Measurements from ENCODE around the gene CCDC73. TPM values are rescaled to one million over a fixed set of nuclear protein-coding genes. Genes with fewer than 3 reads are reported as not detected.
A peak's percentile ranks its signal among the peaks of the same experiment; 100 is the strongest.
"Not testable (repeated sequence)": the region's sequence is repeated elsewhere in the genome, so short reads cannot be mapped to it uniquely, and the experiment has no call there.

Gene CCDC73
- total and polyA plus RNA-seq, 3 experiments from 2014 or later: not detected

- POLR2A ChIA-PET: no interaction called here
Observed at GRCh38 chr11:32792111-32792947, 2.1 kb downstream of the CCDC73 start.

GRCh38 chr11:32790916-32791315 is 3.5 kb downstream of the CCDC73 start:
- ChIA-PET CTCF (interaction anchor here (1.2 kb wide), 1 partner anchor 467 kb away, joined by 3 read pairs; no protein-coding TSS in a partner anchor), POLR2A (no interaction called here)
- Mint-ChIP-seq H3K4me1 (peaks cover 4 to 11% (median 9%) of the 10 kb centered on the region in 3 donors), H3K27me3 (peaks cover 15 to 18% of the 10 kb centered on the region in 2 donors), H3K27ac (no peak overlapping the region), H3K36me3 (no peaks in the 10 kb centered on the region), H3K9me3 (no peaks in the 10 kb centered on the region), H3K4me3 (no peak overlapping the region)
- no peak for DNase-seq
- no peak overlapping the region for H3K4me3 ChIP-seq (ENCODE audit: low read length)
- no peaks in the 10 kb centered on the region for H3K27me3 ChIP-seq (ENCODE audit: insufficient read depth, low read length, poor library complexity, severe bottlenecking)
- H3K9me3 ChIP-seq (ENCODE audit: low read length): no peaks in the 10 kb centered on the region
- H3K36me3 ChIP-seq (ENCODE audit: insufficient read depth, low read length): no peaks in the 10 kb centered on the region
- no peak overlapping the region for H3K27ac ChIP-seq (ENCODE audit: low read depth, low read length)
- H3K4me1 ChIP-seq (ENCODE audit: insufficient read depth, low read length): peaks cover 3% of the 10 kb centered on the region

More at GRCh38 chr11:32792111-32792947, 2.1 kb downstream of the CCDC73 start:
- CTCF ChIA-PET: interaction anchor here (0.6 to 1.4 kb wide), 5 partner anchors 14 to 654 kb away, joined by 3 to 8 read pairs (median 7); no protein-coding TSS in a partner anchor
- H3K36me3 Mint-ChIP-seq: no peaks in the 10 kb centered on the region
- no peaks in the 10 kb centered on the region for H3K27me3 ChIP-seq (ENCODE audit: insufficient read depth, low read length, poor library complexity, severe bottlenecking)
- no peaks in the 10 kb centered on the region for H3K36me3 ChIP-seq (ENCODE audit: insufficient read depth, low read length)
- H3K4me1 ChIP-seq (ENCODE audit: insufficient read depth, low read length): peaks cover 3% of the 10 kb centered on the region
- peak overlapping the region in 4 of 7 donors; percentile 50 to 72 (median 58) for H3K4me3 Mint-ChIP-seq
- H3K27ac Mint-ChIP-seq: peak overlapping the region in 1 of 8 donors; percentile 1
- H3K4me3 ChIP-seq (ENCODE audit: low read length): no peak overlapping the region
- no peaks in the 10 kb centered on the region for H3K9me3 Mint-ChIP-seq
- H3K4me1 Mint-ChIP-seq: peaks cover 4 to 11% (median 9%) of the 10 kb centered on the region in 3 donors
- H3K27me3 Mint-ChIP-seq: peaks cover 15 to 16% of the 10 kb centered on the region in 2 donors
- no peak for DNase-seq
- H3K27ac ChIP-seq (ENCODE audit: low read depth, low read length): no peak overlapping the region
- H3K9me3 ChIP-seq (ENCODE audit: low read length): no peaks in the 10 kb centered on the region

DNA sequence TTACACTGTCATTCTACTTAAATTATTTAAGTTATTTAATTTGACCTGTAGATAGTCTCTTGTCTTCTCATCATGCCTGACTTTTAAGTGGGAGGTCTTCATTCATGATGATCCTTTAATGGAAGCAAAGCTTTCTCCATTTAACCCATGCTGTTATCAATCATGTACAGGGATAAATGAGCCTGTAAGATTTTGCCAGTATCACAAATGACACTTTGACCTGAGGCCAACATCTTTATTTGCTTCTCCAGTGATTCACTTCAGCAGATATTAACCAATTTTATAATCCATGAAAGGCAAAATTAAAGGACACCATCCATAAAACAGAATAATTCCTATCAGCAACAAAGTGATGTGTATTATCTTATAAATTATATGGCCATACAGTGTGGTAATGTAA is 7.7 kb downstream of the CCDC73 start:
- CTCF ChIA-PET: no interaction called here
- Histone ChIP-seq H3K4me1 (ENCODE audit: insufficient read depth, low read length) (no peaks in the 10 kb centered on the region), H3K36me3 (ENCODE audit: insufficient read depth, low read length) (no peaks in the 10 kb centered on the region), H3K9me3 (ENCODE audit: low read length) (no peaks in the 10 kb centered on the region), H3K27ac (ENCODE audit: low read depth, low read length) (no peak overlapping the region), H3K27me3 (ENCODE audit: insufficient read depth, low read length, poor library complexity, severe bottlenecking) (no peaks in the 10 kb centered on the region), H3K4me3 (ENCODE audit: low read length) (no peak overlapping the region)
- H3K9me3 Mint-ChIP-seq: no peaks in the 10 kb centered on the region
- no peak overlapping the region for H3K27ac Mint-ChIP-seq
- POLR2A ChIA-PET: no interaction called here
- H3K27me3 Mint-ChIP-seq: peaks cover 11 to 12% of the 10 kb centered on the region in 2 donors
- H3K4me3 Mint-ChIP-seq: no peak overlapping the region
- no peaks in the 10 kb centered on the region for H3K36me3 Mint-ChIP-seq
- H3K4me1 Mint-ChIP-seq: no peaks in the 10 kb centered on the region
- no peak for DNase-seq

GRCh38 chr11:32785262-32785661 is 9.2 kb downstream of the CCDC73 start:
- Mint-ChIP-seq H3K27ac (no peak overlapping the region), H3K9me3 (no peaks in the 10 kb centered on the region), H3K27me3 (peaks cover 7 to 8% of the 10 kb centered on the region in 2 donors), H3K4me1 (no peaks in the 10 kb centered on the region), H3K36me3 (no peaks in the 10 kb centered on the region), H3K4me3 (no peak overlapping the region)
- no peaks in the 10 kb centered on the region for H3K36me3 ChIP-seq (ENCODE audit: insufficient read depth, low read length)
- CTCF ChIA-PET: no interaction called here
- no peaks in the 10 kb centered on the region for H3K9me3 ChIP-seq (ENCODE audit: low read length)
- H3K27me3 ChIP-seq (ENCODE audit: insufficient read depth, low read length, poor library complexity, severe bottlenecking): no peaks in the 10 kb centered on the region
- POLR2A ChIA-PET: no interaction called here
- no peaks in the 10 kb centered on the region for H3K4me1 ChIP-seq (ENCODE audit: insufficient read depth, low read length)
- no peak for DNase-seq
- H3K4me3 ChIP-seq (ENCODE audit: low read length): no peak overlapping the region
- no peak overlapping the region for H3K27ac ChIP-seq (ENCODE audit: low read depth, low read length)

GRCh38 chr11:32781721-32782120 is 12.7 kb downstream of the CCDC73 start:
- Mint-ChIP-seq H3K9me3 (no peaks in the 10 kb centered on the region), H3K4me1 (no peaks in the 10 kb centered on the region), H3K36me3 (no peaks in the 10 kb centered on the region), H3K4me3 (peak overlapping the region in 1 of 7 donors; percentile 14), H3K27ac (no peak overlapping the region), H3K27me3 (peaks cover 2 to 3% of the 10 kb centered on the region in 2 donors)
- no peak for DNase-seq
- POLR2A ChIA-PET: no interaction called here
- Histone ChIP-seq H3K4me1 (ENCODE audit: insufficient read depth, low read length) (no peaks in the 10 kb centered on the region), H3K4me3 (ENCODE audit: low read length) (no peak overlapping the region), H3K9me3 (ENCODE audit: low read length) (no peaks in the 10 kb centered on the region), H3K36me3 (ENCODE audit: insufficient read depth, low read length) (no peaks in the 10 kb centered on the region), H3K27ac (ENCODE audit: low read depth, low read length) (no peak overlapping the region), H3K27me3 (ENCODE audit: insufficient read depth, low read length, poor library complexity, severe bottlenecking) (no peaks in the 10 kb centered on the region)
- CTCF ChIA-PET: no interaction called here

DNA sequence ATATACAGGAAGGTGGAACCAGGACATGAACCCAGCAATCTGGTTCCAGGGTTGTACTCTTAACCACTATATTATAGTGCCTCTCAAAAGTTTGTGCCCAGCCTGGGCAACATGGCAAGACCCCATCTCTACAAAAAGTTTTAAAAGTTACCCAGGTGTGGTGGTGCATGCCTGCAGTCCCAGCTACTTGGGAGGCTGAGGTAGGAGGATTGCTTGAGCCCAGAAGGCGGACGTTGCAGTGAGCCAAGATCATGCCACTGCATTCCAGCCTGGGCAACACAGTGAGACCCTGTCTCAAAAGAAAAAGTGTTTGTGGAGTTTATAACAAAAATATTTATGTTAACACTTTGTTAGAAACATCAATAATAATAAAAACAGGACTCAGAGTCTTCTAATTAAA is 13.6 kb downstream of the CCDC73 start:
- H3K27ac Mint-ChIP-seq; H3K4me1 Mint-ChIP-seq; H3K27me3 ChIP-seq (ENCODE audit: insufficient read depth, low read length, poor library complexity, severe bottlenecking); H3K27me3 Mint-ChIP-seq; H3K4me3 Mint-ChIP-seq; H3K36me3 Mint-ChIP-seq; H3K4me1 ChIP-seq (ENCODE audit: insufficient read depth, low read length); H3K27ac ChIP-seq (ENCODE audit: low read depth, low read length); DNase-seq; H3K4me3 ChIP-seq (ENCODE audit: low read length); H3K36me3 ChIP-seq (ENCODE audit: insufficient read depth, low read length); CTCF ChIA-PET; H3K9me3 Mint-ChIP-seq; POLR2A ChIA-PET; H3K9me3 ChIP-seq (ENCODE audit: low read length): not testable (repeated sequence)

- Mint-ChIP-seq H3K4me1 (peaks cover 11% of the 10 kb centered on the region in 3 donors), H3K27ac (no peak overlapping the region), H3K4me3 (no peak overlapping the region), H3K9me3 (no peaks in the 10 kb centered on the region), H3K36me3 (no peaks in the 10 kb centered on the region), H3K27me3 (peaks cover 1 to 3% of the 10 kb centered on the region in 2 donors)
- no peaks in the 10 kb centered on the region for H3K27me3 ChIP-seq (ENCODE audit: insufficient read depth, low read length, poor library complexity, severe bottlenecking)
- no peak overlapping the region for H3K27ac ChIP-seq (ENCODE audit: low read depth, low read length)
- no peak for DNase-seq
- H3K4me3 ChIP-seq (ENCODE audit: low read length): no peak overlapping the region
- ChIA-PET POLR2A (no interaction called here), CTCF (no interaction called here)
- no peaks in the 10 kb centered on the region for H3K4me1 ChIP-seq (ENCODE audit: insufficient read depth, low read length)
- no peaks in the 10 kb centered on the region for H3K36me3 ChIP-seq (ENCODE audit: insufficient read depth, low read length)
- no peaks in the 10 kb centered on the region for H3K9me3 ChIP-seq (ENCODE audit: low read length)
Observed at GRCh38 chr11:32779136-32779535, 15.3 kb downstream of the CCDC73 start.

DNA sequence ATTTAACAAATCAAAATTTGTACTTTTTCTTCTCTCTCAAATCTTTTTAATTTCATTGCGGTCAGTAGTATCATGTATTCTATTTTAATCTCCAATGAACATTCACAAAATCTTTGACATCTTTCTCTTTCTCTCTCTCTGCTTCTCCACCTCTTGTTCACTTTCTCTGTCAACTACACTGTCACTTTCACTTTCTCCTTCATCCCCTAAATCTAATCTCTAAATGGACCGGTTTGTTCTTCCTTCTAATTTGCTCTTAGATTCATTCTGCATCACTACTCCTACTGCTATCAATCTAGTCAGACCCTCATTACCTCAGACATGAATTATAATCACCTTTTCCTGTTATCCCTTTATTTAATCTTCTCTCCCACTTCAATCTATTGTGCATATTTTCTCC is 18.6 kb downstream of the CCDC73 start:
- no peaks in the 10 kb centered on the region for H3K36me3 ChIP-seq (ENCODE audit: insufficient read depth, low read length)
- no peak overlapping the region for H3K27ac ChIP-seq (ENCODE audit: low read depth, low read length)
- no peaks in the 10 kb centered on the region for H3K36me3 Mint-ChIP-seq
- DNase-seq: no peak
- no peaks in the 10 kb centered on the region for H3K9me3 Mint-ChIP-seq
- H3K9me3 ChIP-seq (ENCODE audit: low read length): no peaks in the 10 kb centered on the region
- H3K27me3 Mint-ChIP-seq: no peaks in the 10 kb centered on the region
- no peaks in the 10 kb centered on the region for H3K27me3 ChIP-seq (ENCODE audit: insufficient read depth, low read length, poor library complexity, severe bottlenecking)
- H3K27ac Mint-ChIP-seq: peak overlapping the region in 2 of 8 donors; percentile 17 to 27
- H3K4me3 ChIP-seq (ENCODE audit: low read length): no peak overlapping the region
- CTCF ChIA-PET: no interaction called here
- no peaks in the 10 kb centered on the region for H3K4me1 ChIP-seq (ENCODE audit: insufficient read depth, low read length)
- POLR2A ChIA-PET: no interaction called here
- H3K4me1 Mint-ChIP-seq: peaks cover 11% of the 10 kb centered on the region in 3 donors
- peak overlapping the region in 4 of 7 donors; percentile 0 to 44 (median 16) for H3K4me3 Mint-ChIP-seq

Data from CD8-positive, alpha-beta memory T cell (primary cell).